Esophagus (tissue), 2 donors: ENCODE data around the gene PHYKPL. TPM values are rescaled to one million over a fixed set of nuclear protein-coding genes. Genes with fewer than 3 reads are reported as not detected.

Experiments
- H3K27ac ChIP-seq, 2 donors: one replicate each; pipeline ENCODE4 v1.5.1; 2013; ENCODE audit warnings: low read depth in 2 of 2, mild to moderate bottlenecking in 2 of 2, inconsistent platforms in 1 of 2, low read length in 1 of 2, moderate library complexity in 1 of 2
- H3K27me3 ChIP-seq, 2 donors: one replicate each; pipeline ENCODE4 v1.6.1; 2013; ENCODE audit warnings: low read length in 2 of 2, control low read depth in 1 of 2, mild to moderate bottlenecking in 1 of 2; ENCODE audit not compliant: insufficient read depth in 2 of 2, control insufficient read depth in 1 of 2
- H3K36me3 ChIP-seq, 2 donors: one replicate each; pipeline ENCODE4 v1.6.1; 2013; ENCODE audit warnings: low read length in 1 of 2; ENCODE audit not compliant: control insufficient read depth in 2 of 2, insufficient read depth in 2 of 2
- H3K4me1 ChIP-seq, 2 donors: one replicate each; pipeline ENCODE4 v1.6.1; 2013; ENCODE audit warnings: low read length in 1 of 2; ENCODE audit not compliant: control insufficient read depth in 2 of 2, insufficient read depth in 2 of 2
- H3K4me3 ChIP-seq, 2 donors: one replicate each; pipeline ENCODE4 v1.5.1; 2013; ENCODE audit warnings: low read length in 2 of 2, mild to moderate bottlenecking in 2 of 2, low read depth in 1 of 2, moderate library complexity in 1 of 2
- H3K9me3 ChIP-seq, 2 donors: one replicate each; pipeline ENCODE4 v1.6.1; 2013; ENCODE audit warnings: mild to moderate bottlenecking in 2 of 2, low read depth in 1 of 2, low read length in 1 of 2, moderate library complexity in 1 of 2; ENCODE audit not compliant: control insufficient read depth in 2 of 2, insufficient read depth in 1 of 2
- WGBS, 2 donors: extraction: QIAGEN DNeasy Blood & Tissue Kit; methylation state at CpG; one replicate each; pipeline ENCODE4 v1.1.7; 2013; 5-methylcytosine and 5-hydroxymethylcytosine counted together
- polyA plus RNA-seq, 2 donors: library from polyadenylated mRNA; stranded (reverse); fragments of 200-250 nt; gene quantifications; one replicate each; pipeline ENCODE4 v1.2.3, GENCODE V29; 2013
- donor health status: healthy with polysubstance abuse.
- donor health status: Bipolar disorder and iron deficiency.

Gene PHYKPL
- polyA plus RNA-seq, 2 donors, result 21.1 to 35.8 TPM

GRCh38 chr5:178205749-178206047 is 26.9 kb downstream of the PHYKPL start:
- peaks cover 19 to 38% of the 10 kb centered on the region in 2 donors for H3K36me3 ChIP-seq
- H3K9me3 ChIP-seq, result no peaks in the 10 kb centered on the region
- H3K27ac ChIP-seq, result peak overlapping the region; percentile 90 to 95
- H3K27me3 ChIP-seq, result no peaks in the 10 kb centered on the region
- WGBS, 2 donors, result 3 to 6% methylated on average over 5 of the region's 5 CpGs
- peaks cover 4 to 24% of the 10 kb centered on the region in 2 donors for H3K4me1 ChIP-seq
- H3K4me3 ChIP-seq, result peak overlapping the region; percentile 71 to 99

DNA sequence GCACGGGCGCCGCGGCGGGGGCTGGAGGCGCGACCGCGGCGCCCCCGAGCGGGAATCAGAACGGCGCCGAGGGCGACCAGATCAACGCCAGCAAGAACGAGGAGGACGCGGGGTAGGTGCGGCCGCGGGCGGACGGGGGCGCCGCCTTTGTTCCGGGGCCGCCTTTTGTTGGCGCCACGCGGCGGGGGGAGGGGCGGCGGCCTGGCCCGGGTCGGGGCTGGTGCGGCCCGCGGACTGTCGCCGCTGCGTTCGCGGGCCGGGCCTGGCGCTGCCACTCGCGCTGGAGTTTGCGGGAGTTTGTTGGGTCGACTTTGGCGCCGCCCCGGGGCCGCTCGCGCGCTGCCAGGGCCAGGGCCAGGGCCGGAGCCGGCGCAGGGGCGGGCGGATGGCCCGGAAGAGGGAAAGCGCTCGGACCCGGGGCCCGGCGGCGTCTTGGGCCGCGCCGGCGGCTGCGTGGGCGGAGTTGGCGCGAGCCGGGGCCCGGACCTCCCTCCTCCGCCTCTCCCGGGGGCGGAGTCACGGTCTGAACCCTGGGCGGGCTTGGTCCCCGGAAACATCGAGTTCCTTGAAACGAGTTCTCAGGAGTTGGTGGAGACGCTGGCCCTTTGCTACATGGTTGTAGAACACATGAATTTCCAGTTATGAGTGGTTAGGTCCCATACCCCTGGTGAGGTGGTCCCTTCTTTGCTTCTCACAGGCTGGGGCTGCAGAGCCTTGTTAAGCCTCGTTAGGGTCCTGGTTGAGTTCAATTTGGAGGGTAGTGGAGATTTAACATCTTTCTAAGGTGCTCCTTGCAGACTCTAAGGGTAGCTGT is 27.5 kb downstream of the PHYKPL start:
- H3K4me3 ChIP-seq, result peak overlapping the region; percentile 71 to 99
- WGBS, 2 donors, result 1% methylated on average over 52 to 90 of the region's 90 CpGs
- H3K9me3 ChIP-seq, result no peaks in the 10 kb centered on the region
- peaks cover 15 to 33% of the 10 kb centered on the region in 2 donors for H3K36me3 ChIP-seq
- no peaks in the 10 kb centered on the region for H3K27me3 ChIP-seq
- H3K27ac ChIP-seq, result peak overlapping the region; percentile 90 to 95
- H3K4me1 ChIP-seq, result peaks cover 4 to 24% of the 10 kb centered on the region in 2 donors

DNA sequence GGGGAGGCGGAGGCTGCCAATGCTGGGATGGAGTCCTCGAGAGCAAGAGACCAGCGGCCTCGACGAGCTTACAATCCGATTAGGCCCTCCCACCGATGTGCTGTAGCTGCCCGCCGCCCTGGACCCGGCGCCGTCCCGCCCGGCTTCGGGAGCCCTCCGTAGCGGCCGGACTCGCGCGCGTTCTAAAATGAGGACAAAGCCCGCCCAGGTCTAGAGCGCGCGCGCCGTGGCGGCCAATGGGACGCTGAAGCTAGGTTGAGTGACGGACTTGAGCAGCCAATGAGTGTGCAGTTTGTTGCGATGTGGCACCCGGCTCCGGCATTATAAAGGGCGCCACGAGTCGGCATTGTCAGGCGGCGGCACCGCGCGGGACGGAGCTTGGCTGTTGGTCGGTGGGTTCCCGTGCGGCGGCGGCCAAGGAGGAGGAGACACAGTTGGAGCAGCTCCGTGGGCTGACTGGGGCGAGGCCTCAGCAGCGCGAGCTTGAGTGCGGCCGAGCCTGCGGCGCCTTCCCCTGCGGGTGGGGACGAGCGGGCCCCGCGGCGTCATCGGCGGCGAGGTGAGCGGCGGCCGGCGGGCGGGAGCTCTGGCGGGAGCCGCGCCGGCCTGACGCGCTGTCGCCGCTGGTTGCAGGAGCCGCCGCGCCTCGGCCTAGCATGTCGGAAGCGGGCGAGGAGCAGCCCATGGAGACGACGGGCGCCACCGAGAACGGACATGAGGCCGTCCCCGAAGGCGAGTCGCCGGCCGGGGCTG is 28.2 kb downstream of the PHYKPL start, which contains the start of gene HNRNPAB:
TSS of gene HNRNPAB (plus strand) at position 352 of the 753 bp plus-strand sequence. CDS start at position 657, 305 bp downstream.
- WGBS, 2 donors, result 0% methylated on average over 79 to 96 of the region's 96 CpGs
- Histone ChIP-seq H3K4me3 (peak within 1 kb of the TSS; percentile 71 to 99), H3K27ac (peak within 1 kb of the TSS; percentile 90 to 95), H3K36me3 (peaks cover 8 to 25% of the 10 kb centered on the region in 2 donors), H3K4me1 (peaks cover 4 to 25% of the 10 kb centered on the region in 2 donors), H3K9me3 (no peaks in the 10 kb centered on the region), H3K27me3 (no peaks in the 10 kb centered on the region)

DNA sequence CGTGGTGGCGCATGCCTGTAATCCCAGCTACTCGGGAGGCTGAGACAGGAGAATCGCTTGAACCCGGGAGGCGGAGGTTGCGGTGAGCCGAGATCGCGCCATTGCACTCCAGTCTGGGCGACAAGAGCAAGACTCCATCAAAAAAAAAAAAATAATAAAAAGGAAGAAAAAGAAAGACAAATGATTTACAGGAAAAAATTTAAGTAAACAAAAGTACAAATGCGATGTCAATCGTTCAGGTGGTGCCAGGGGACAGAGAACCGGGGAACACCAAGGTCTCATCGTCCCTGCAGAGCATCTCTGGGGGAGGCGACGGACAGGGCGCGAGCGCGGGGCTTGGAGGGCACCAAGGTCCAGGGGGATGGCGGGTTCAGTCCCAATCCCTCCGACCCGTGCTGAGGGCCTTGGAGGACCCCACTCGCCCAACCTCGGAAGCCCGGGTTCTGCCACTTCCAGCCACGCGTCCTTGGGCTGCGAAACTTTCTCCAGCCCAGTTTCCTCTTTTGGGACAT is 28.9 kb downstream of the PHYKPL start:
- Histone ChIP-seq H3K4me3 (peak overlapping the region; percentile 71 to 99), H3K4me1 (peaks cover 4 to 23% of the 10 kb centered on the region in 2 donors), H3K27ac (peak overlapping the region in 1 of 2 donors; percentile 65), H3K9me3 (no peaks in the 10 kb centered on the region), H3K36me3 (peaks cover 2 to 18% of the 10 kb centered on the region in 2 donors), H3K27me3 (no peaks in the 10 kb centered on the region)
- 20 to 22% methylated on average over 28 to 30 of the region's 30 CpGs for WGBS, 2 donors

- peaks cover 4 to 18% of the 10 kb centered on the region in 2 donors for H3K4me1 ChIP-seq
- no peaks in the 10 kb centered on the region for H3K27me3 ChIP-seq
- H3K9me3 ChIP-seq, result no peaks in the 10 kb centered on the region
- peaks cover 0 to 11% of the 10 kb centered on the region in 2 donors for H3K36me3 ChIP-seq
- no peak overlapping the region for H3K4me3 ChIP-seq
- H3K27ac ChIP-seq, result no peak overlapping the region
- 95% methylated on average over 10 of the region's 10 CpGs for WGBS, 2 donors
Measured at GRCh38 chr5:178202541-178202940, 30.1 kb downstream of the PHYKPL start.

GRCh38 chr5:178201927-178202235 is 30.7 kb downstream of the PHYKPL start:
- peaks cover 4 to 15% of the 10 kb centered on the region in 2 donors for H3K4me1 ChIP-seq
- 36 to 48% methylated on average over 2 of the region's 2 CpGs for WGBS, 2 donors
- peaks cover 0 to 9% of the 10 kb centered on the region in 2 donors for H3K36me3 ChIP-seq
- no peak overlapping the region for H3K4me3 ChIP-seq
- H3K27ac ChIP-seq, result no peak overlapping the region
- H3K9me3 ChIP-seq, result no peaks in the 10 kb centered on the region
- no peaks in the 10 kb centered on the region for H3K27me3 ChIP-seq

DNA sequence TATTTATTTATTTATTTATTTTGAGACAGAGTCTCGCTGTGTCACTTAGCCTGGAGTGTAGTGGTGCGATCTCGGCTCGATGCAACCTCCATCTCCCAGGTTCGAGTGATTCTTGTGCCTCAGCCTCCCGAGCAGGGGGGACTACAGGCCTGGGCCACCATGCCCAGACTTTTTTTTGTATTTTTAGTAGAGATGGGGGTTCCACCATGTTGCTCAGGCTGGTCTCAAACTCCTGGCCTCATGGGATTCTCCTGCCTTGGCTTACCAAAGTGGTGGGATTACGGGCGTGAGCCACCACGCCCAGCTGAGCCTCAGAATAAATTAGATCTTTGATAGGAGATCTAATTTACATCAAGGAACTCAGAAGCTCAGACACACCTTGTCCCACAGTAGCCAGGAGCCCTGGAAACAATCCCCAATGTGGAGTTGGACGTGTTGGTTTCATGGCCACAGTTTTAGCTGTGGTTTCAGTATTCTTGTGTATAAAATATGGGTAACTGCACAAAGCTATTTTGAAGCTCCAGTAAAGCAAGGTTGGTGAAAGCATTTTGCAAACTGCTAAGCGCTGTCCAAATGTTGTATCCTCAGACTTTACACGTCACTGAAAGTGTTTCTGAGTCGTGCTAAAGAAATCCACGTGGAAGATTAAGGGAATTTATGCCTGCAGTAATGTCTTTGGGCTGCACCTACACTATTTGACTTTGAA is 31.2 kb downstream of the PHYKPL start:
- Histone ChIP-seq H3K4me3 (no peak overlapping the region), H3K9me3 (no peaks in the 10 kb centered on the region), H3K27me3 (no peaks in the 10 kb centered on the region), H3K4me1 (peaks cover 2 to 10% of the 10 kb centered on the region in 2 donors), H3K27ac (no peak overlapping the region), H3K36me3 (peaks cover 0 to 4% of the 10 kb centered on the region in 2 donors)
- WGBS, 2 donors, result 77 to 78% methylated on average over 14 of the region's 14 CpGs

GRCh38 chr5:178199581-178200434 is 32.8 kb downstream of the PHYKPL start:
- H3K27ac ChIP-seq, result peak overlapping the region in 1 of 2 donors; percentile 50

More at GRCh38 chr5:178199581-178200434, 32.8 kb downstream of the PHYKPL start:
- Histone ChIP-seq H3K4me1 (peaks cover 0 to 7% of the 10 kb centered on the region in 2 donors), H3K4me3 (no peak overlapping the region), H3K27me3 (no peaks in the 10 kb centered on the region), H3K36me3 (no peaks in the 10 kb centered on the region), H3K9me3 (no peaks in the 10 kb centered on the region)
- WGBS, 2 donors, result 52 to 62% methylated on average over 12 of the region's 12 CpGs
